Nephron (organoid): ENCODE results near the gene VENTX.

Experiments
- H3K27ac Mint-ChIP-seq, 3 experiments: 2 replicates each; pipeline ENCODE4 v1.8.0; 2020; ENCODE audit warnings: mixed read lengths in 3 of 3, mild to moderate bottlenecking in 2 of 3, moderate library complexity in 1 of 3
- H3K27me3 Mint-ChIP-seq: 2 replicates; pipeline ENCODE4 v1.8.0; 2021; ENCODE audit warnings: low read depth, mild to moderate bottlenecking, moderate library complexity, mixed read lengths
- H3K36me3 Mint-ChIP-seq: 2 replicates; pipeline ENCODE4 v1.8.0; 2020; ENCODE audit warnings: low read depth, mixed read lengths
- H3K4me1 Mint-ChIP-seq: 2 replicates; pipeline ENCODE4 v1.8.0; 2020; ENCODE audit warnings: mixed read lengths
- H3K4me3 Mint-ChIP-seq, 3 experiments: 2 replicates each; pipeline ENCODE4 v1.8.0; 2020; ENCODE audit warnings: mild to moderate bottlenecking in 3 of 3, mixed read lengths in 3 of 3, moderate library complexity in 2 of 3
- H3K9me3 Mint-ChIP-seq: 2 replicates; pipeline ENCODE4 v1.8.0; 2020; ENCODE audit warnings: mixed read lengths
- CTCF ChIP-seq, 3 experiments: fragments of 200-600 bp; sonication (generic); IDR thresholded peaks; one replicate each; pipeline ENCODE4 v1.5.0; 2021; ENCODE audit warnings: antibody characterized with exemption in 3 of 3; ENCODE audit not compliant: unreplicated experiment in 3 of 3

The VENTX gene

DNA sequence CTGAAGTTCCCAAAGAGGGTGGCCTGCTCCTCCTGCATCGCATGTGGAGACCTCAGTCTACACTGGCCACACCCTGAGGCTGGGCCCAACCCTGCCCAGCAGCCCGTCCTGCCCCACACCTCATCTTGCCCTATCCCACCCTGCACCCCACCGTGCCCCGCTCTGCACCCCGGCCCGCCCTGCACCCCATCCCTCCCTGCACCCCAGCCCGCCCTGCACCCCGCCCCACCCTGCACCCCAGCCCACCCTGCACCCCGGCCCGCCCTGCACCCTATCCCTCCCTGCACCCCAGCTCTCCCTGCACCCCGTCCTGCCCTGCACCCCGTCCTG is 14.5 kb downstream of the VENTX start:
- TF ChIP-seq CTCF (IDR thresholded peaks at IDR 0.05; ENCODE audit: unreplicated experiment in 3 of 3) = no peak
- Mint-ChIP-seq H3K9me3 (no peaks in the 10 kb centered on the region), H3K4me1 (peaks cover 11% of the 10 kb centered on the region), H3K4me3 (no peak overlapping the region), H3K36me3 (no peaks in the 10 kb centered on the region), H3K27ac (no peak overlapping the region), H3K27me3 (peaks cover 22% of the 10 kb centered on the region)

DNA sequence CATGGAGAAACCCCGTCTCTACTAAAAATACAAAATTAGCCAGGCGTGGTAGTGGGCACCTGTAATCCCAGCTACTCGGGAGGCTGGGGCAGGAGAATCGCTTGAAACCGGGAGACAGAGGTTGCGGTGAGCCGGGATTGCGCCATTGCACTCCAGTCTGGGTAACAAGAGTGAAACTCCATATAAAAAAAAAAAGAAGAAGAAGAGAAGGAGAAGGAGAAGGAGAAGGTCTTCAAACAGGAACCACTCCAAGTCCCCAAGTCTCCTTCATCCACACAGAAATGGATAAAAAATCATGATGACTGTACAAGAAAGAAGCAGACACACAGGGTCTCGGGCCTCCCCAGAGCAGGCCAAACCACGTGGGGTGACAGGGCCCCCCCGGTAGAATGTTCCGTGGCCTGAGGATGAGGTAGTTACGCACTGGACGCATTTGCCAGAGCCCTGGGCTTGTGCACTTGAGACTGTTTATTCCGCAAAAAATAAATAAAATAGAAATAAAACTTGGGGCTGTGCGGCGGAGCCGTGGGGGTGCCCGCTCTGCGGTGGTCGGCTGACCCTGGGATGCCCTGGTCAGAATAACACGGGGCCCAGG is 15.8 kb downstream of the VENTX start:
- H3K27ac Mint-ChIP-seq = no peak overlapping the region
- no peak for TF ChIP-seq CTCF (IDR thresholded peaks at IDR 0.05; ENCODE audit: unreplicated experiment in 3 of 3)
- peaks cover 25% of the 10 kb centered on the region for H3K27me3 Mint-ChIP-seq
- no peaks in the 10 kb centered on the region for H3K36me3 Mint-ChIP-seq
- H3K4me3 Mint-ChIP-seq = no peak overlapping the region
- no peaks in the 10 kb centered on the region for H3K9me3 Mint-ChIP-seq
- H3K4me1 Mint-ChIP-seq = peaks cover 11% of the 10 kb centered on the region

- H3K36me3 Mint-ChIP-seq = no peaks in the 10 kb centered on the region
- peaks cover 19% of the 10 kb centered on the region for H3K27me3 Mint-ChIP-seq
- no peak for TF ChIP-seq CTCF (IDR thresholded peaks at IDR 0.05; ENCODE audit: unreplicated experiment in 3 of 3)
- H3K4me1 Mint-ChIP-seq = peaks cover 11% of the 10 kb centered on the region
- H3K27ac Mint-ChIP-seq = peak overlapping the region in 2 of 3 experiments; percentile 2 to 4
- no peaks in the 10 kb centered on the region for H3K9me3 Mint-ChIP-seq
- no peak overlapping the region for H3K4me3 Mint-ChIP-seq
Measured at GRCh38 chr10:133254421-133255120, 16.9 kb downstream of the VENTX start.

DNA sequence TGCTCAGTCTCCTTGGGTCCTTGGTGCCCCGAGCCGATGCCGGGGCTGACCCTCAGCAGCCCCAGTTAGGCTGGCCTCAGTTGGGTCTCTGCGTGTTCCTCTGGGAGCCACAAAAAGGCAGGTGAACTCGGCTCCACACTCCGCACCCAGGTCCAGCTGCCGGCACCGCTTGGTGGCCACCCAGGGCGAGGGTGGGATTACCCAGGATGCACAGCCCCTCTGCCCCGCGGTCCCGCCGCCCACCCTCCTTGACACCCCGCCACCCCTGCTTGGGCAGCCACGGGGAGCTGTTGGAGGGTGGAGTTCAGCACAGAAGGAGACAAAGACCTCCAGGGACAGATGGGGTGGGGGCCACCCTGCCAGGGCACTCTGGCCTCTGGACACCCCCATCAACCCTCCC is 17.7 kb downstream of the VENTX start:
- TF ChIP-seq CTCF (IDR thresholded peaks at IDR 0.05; ENCODE audit: unreplicated experiment in 3 of 3) = no peak

DNA sequence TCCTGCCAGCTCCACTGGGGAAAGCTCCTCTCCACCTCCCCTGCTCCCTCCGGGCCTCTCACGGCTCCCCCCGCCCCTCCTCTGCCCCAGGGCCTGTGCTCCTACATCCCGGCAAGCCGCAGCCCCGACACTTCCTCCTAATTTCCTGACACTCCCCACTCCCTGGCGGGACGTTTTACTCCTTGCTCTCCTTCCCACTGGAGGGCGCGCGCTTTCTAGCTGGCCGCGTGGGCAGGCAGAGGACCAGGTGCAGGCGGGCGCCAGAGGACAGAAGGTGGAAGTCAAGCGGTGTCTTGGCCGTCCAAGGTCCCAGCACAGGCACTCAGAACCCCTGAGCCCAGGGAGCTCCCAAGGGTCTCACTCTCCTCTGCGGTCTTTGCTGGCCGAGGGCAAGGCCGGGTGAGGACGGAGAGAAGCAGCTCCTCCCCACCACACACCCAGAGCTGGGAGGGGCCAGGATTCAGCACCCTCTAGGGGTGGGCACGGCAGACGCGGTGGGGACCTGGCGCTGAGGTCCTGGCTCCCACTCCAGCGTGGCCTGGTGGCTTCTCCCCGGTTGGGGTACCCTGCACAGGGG is 19.9 kb downstream of the VENTX start:
- peaks cover 15% of the 10 kb centered on the region for H3K27me3 Mint-ChIP-seq
- TF ChIP-seq CTCF (IDR thresholded peaks at IDR 0.05; ENCODE audit: unreplicated experiment in 3 of 3) = peak in 1 of 3 experiments; percentile 19
- H3K27ac Mint-ChIP-seq = no peak overlapping the region
- no peaks in the 10 kb centered on the region for H3K36me3 Mint-ChIP-seq
- H3K4me3 Mint-ChIP-seq = peak overlapping the region in 2 of 3 experiments; percentile 4 to 45
- H3K9me3 Mint-ChIP-seq = no peaks in the 10 kb centered on the region
- peaks cover 11% of the 10 kb centered on the region for H3K4me1 Mint-ChIP-seq

More for the DNA sequence above, 17.7 kb downstream of the VENTX start:
- Mint-ChIP-seq H3K27ac (no peak overlapping the region), H3K9me3 (no peaks in the 10 kb centered on the region), H3K4me1 (peaks cover 11% of the 10 kb centered on the region), H3K27me3 (peaks cover 18% of the 10 kb centered on the region), H3K36me3 (no peaks in the 10 kb centered on the region), H3K4me3 (no peak overlapping the region)
